T47D (cell line): ENCODE data around the gene DIAPH2.
"Not testable (repeated sequence)": the region's sequence is repeated elsewhere in the genome, so short reads cannot be mapped to it uniquely, and the experiment has no call there.

Experiments used
- DNase-seq, 2 experiments: peaks; one replicate each; pipeline versions ENCODE4 v3.0.0 to v3.0.0-alpha.2; 2011 to 2012; ENCODE audit warnings: low read depth in 1 of 2, low spot score in 1 of 2
- JUND ChIP-seq: IDR thresholded peaks from 2 replicates; pipeline ENCODE4 v1.6.1; 2012; ENCODE audit warnings: low read depth
- in situ Hi-C: cut with HindIII; loops from 2 replicates; pipeline ENCODE4 v1.10.0; 2016; ENCODE audit warnings: low sequenced_read_pairs, low pct_unique_long_range_greater_than_20kb

The DIAPH2 gene

GRCh38 chrX:96791559-96791958, 106.9 kb downstream of the DIAPH2 start:
- TF ChIP-seq JUND, result no peak
- in situ Hi-C loops, result no loop called here
- no peak for DNase-seq

GRCh38 chrX:96792047-96792446, 107.4 kb downstream of the DIAPH2 start:
- in situ Hi-C loops, result no loop called here
- no peak for TF ChIP-seq JUND
- no peak for DNase-seq

DNA sequence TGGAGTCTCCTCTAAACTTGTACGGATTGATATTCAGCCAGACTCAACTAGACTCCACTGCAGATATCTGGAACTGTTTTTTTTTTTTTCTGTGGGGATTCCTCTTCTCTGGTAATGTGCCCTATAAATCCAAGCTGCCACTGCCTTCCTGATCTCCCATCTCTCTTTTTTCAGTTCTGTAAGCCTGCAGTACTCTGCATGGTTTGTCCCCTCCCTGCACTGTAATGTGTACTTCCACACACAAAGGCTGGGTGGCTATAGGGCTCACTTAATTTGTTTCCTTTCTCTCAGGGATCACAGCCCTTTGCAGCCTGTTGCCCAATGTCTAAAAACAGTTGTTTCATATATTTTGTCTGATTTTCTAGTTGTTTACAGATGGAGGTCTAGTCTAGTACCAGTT, 114.3 kb downstream of the DIAPH2 start:
- in situ Hi-C loops, result no loop called here
- no peak for TF ChIP-seq JUND

GRCh38 chrX:96807318-96807717, 122.7 kb downstream of the DIAPH2 start:
- TF ChIP-seq JUND, result no peak
- in situ Hi-C loops, result no loop called here

More for the DNA sequence above, 114.3 kb downstream of the DIAPH2 start:
- no peak for DNase-seq

DNA sequence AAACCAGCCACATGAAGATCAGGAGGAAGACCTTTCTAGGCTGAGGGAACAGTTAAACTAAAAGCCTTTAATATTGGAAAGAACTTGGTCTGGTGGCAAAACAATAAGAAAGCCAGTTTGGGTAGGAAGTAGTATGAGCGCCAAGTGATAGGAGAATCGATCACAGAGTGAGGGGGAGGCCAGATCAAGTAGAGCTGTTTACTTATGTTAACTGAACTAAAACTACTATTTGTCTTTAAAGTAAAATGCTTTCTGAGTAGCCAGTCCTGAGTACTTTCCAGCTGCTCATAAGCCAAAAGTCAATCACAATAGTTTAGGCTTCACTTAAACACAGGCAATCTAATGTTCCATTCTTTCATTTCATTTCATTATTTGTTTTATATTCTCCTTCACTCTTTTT, 136.3 kb downstream of the DIAPH2 start:
- no peak for DNase-seq
- no peak for TF ChIP-seq JUND
- in situ Hi-C loops, result no loop called here

More at GRCh38 chrX:96807318-96807717, 122.7 kb downstream of the DIAPH2 start:
- no peak for DNase-seq

GRCh38 chrX:96824166-96824565, 139.5 kb downstream of the DIAPH2 start:
- TF ChIP-seq JUND, result no peak
- in situ Hi-C loops, result no loop called here
- DNase-seq, result no peak

DNA sequence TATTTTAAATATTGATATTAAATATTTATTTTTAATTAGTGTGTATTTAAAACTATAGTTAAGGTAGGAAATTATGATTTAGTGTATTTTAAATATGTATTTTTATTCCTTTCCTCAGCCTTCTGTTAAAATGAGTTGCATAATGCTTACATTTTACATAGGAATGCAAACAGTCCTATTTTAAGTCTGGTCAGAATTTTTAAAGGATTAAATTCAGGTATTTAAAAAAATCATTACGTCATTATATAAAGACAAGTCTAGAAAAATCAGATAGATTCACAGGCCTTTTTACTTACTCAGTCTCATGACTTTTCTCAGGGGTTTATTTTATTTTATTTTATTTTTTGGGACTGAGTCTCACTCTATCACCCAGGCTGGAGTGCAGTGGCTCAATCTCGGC, 148.7 kb downstream of the DIAPH2 start:
- in situ Hi-C loops, result no loop called here

GRCh38 chrX:96834137-96834536, 149.5 kb downstream of the DIAPH2 start:
- in situ Hi-C loops, result no loop called here
- TF ChIP-seq JUND, result no peak
- no peak for DNase-seq

More for the DNA sequence above, 148.7 kb downstream of the DIAPH2 start:
- TF ChIP-seq JUND, result no peak
- DNase-seq, result no peak

DNA sequence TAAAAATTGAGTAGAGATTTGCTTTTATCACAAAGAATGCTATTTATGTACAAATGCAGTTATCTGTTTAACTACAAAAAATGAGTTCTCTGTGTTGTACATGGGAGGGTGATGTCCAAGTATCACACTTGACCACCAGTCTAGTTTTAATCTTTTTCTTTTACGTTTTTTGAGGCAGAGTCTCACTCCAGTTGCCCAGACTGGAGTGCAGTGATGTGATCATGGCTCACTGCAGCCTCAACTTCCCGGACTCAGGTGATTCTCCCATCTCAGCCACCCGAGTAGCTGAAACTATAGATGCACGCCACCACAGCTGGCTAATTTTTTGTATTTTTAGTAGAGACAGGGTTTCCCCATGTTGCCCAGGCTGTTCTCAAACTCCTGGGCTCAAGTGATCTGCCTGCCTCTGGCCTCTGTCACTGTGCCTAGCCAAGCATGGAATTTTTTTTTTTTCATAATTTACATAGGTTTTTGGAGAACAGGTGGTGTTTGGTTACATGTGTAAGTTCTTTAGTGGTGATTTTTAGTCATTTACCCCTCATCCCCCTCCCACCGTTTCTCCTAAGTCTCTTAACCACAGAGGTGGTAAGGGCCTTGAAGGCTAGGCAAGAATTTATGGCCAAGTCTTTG, 151.1 kb downstream of the DIAPH2 start:
- TF ChIP-seq JUND, result no peak
- DNase-seq, result no peak
- in situ Hi-C loops, result no loop called here

DNA sequence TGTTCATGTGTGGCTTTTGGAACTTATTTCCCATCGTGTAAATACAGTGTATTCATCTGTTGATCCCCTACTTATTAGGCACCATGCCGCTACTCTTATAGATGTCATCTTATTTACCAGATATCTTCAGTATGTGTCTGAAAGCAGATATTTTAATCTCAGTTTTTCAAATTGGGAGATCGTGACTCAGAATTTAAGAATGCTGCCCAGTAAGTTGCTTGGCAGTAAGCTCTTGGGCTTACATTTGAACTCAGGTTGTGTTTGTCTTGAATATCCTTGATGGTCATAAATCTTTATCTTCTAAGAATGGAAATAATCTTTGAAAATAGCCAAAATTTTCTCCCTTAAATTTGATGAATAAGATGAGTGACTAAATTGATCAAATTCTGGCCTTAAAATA, 153.2 kb downstream of the DIAPH2 start:
- TF ChIP-seq JUND, result no peak
- in situ Hi-C loops, result no loop called here
- DNase-seq, result peak in 1 of 2 experiments; percentile 25

DNA sequence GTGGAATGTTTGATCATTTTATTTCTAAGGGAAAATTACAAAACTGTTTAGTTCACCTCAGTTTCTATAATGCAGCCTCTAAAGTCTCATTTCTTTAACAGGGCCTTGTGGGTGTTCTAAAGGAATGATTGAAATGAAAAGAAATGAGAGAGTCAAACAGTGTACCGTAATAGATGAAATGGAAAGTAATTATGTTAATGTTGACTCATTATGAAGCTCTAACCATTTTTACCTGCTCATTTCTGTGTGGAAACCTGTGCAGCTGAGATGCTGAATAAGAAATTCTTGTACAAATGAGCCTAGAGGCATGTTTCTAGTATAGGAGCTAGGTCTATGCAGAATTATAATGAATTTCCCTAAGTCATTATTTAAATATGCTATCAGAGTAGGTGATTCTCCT, 153.9 kb downstream of the DIAPH2 start:
- no peak for DNase-seq
- no peak for TF ChIP-seq JUND
- in situ Hi-C loops, result no loop called here

DNA sequence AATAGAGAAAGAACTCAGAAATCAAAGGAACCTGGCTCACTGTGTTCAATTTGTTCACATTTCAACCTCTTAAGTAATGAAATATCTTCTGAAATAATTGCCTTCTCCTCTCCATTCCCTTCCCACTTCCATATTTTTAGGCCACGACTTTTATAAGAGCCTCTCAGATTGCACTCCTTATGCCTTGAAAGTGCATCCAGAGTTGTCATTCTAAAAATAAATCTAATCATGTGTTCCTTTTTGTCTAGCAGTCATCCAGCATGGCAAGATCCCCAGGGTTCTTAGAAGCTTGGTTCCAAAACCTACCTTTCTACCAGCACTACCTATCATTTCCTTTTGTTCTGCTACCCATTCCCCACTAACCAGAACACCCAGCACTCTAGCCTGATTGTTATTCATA, 156.7 kb downstream of the DIAPH2 start:
- in situ Hi-C loops, result no loop called here
- TF ChIP-seq JUND, result no peak
- no peak for DNase-seq

GRCh38 chrX:96841866-96842265, 157.2 kb downstream of the DIAPH2 start:
- DNase-seq, in situ Hi-C loops: not testable (repeated sequence)

DNA sequence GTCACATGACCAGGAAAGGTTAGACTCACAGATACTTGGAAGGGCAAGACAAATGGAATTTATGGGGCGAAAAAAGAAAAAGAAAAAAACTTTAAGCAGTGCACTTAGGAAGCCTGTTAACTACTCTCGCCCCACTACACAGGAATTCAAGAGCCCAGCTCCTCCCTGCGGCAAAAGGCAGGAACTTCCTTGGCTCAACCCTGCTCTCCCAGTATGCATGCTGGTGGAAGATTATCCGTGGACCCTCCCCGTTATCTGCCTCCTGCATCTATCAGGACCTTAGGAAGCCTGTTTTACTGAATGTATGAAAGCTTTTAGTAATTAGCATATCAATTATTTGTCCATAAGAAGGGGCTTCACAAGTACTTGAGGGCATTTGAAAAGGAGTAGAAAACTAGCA, 158.9 kb downstream of the DIAPH2 start:
- DNase-seq, result no peak
- in situ Hi-C loops, result no loop called here
- TF ChIP-seq JUND, result no peak

DNA sequence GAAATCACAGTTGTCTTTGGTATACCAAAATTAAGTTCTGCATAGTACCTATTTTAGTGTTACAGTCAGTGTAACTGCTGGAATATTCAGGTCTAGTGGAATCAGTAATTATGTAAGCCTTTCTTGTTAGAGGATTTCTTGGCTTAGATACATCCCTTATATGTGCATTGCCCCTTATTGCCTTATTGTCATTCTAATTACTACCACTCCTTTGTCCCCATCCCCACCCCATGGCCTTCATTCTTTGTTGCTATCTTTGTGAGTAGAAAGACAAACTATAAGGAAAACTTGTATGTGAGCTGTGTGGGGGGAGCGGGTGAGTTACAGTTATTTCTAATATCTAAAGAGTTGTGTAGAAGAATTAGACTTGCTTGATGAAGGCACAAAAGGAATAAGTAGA, 162.2 kb downstream of the DIAPH2 start:
- in situ Hi-C loops, result no loop called here
- no peak for DNase-seq
- TF ChIP-seq JUND, result no peak

DNA sequence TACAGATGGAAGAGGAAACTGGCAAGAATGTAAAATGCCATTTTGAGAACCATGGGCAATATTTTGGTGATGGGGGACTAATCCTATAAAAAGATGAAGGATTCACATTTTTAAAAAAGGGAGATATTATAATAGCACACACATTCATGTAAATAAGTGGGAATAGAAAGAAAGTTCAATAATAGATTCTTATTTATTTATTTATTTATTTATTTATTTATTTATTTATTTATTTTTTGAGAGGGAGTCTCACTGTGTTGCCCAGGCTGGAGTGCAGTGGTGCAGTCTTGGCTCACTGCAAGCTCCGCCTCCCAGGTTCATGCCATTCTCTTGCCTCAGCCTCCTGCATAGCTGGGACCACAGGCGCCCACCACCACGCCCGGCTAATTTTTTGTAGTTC, 174.8 kb downstream of the DIAPH2 start:
- DNase-seq, in situ Hi-C loops: not testable (repeated sequence)
